ENCODE data around the gene SCFD2. TPM values are rescaled to one million over a fixed set of nuclear protein-coding genes. Genes with fewer than 3 reads are reported as not detected.

SCFD2 gene
- polyA plus RNA-seq, 3 donors, result 5.4 to 9.4 (median 6.7) TPM

GRCh38 chr4:53354012-53354722 lies 11.7 kb downstream of the SCFD2 start:
- Histone ChIP-seq H3K9me3 (replicated peaks in 1 of 2; ENCODE audit: control insufficient read depth in 1 of 2, insufficient read depth in 1 of 2, low read length in 2 of 2) (peaks cover 0 to 7% of the 10 kb centered on the region in 2 donors), H3K4me3 (replicated peaks in 1 of 3; ENCODE audit: low read depth in 2 of 3, low read length in 3 of 3) (no peak overlapping the region), H3K36me3 (replicated peaks in 1 of 2; ENCODE audit: control insufficient read depth in 1 of 2, insufficient read depth in 2 of 2, low read length in 2 of 2) (peaks cover 24 to 40% of the 10 kb centered on the region in 2 donors), H3K27me3 (ENCODE audit: control insufficient read depth in 2 of 2, insufficient read depth in 2 of 2, low read length in 2 of 2) (no peaks in the 10 kb centered on the region), H4K20me1 (ENCODE audit: insufficient read depth, low read length) (no peaks in the 10 kb centered on the region), H2AFZ (ENCODE audit: insufficient read depth, low read depth, low read length, poor library complexity, severe bottlenecking) (no peak overlapping the region), H3K27ac (ENCODE audit: low read depth in 1 of 2, low read length in 2 of 2) (no peak overlapping the region), H3K79me2 (ENCODE audit: insufficient read depth, low read length) (peaks cover 3% of the 10 kb centered on the region), H3K4me2 (replicated peaks; ENCODE audit: extremely low read depth, low read length, poor library complexity, severe bottlenecking) (no peak overlapping the region), H3K9ac (ENCODE audit: insufficient read depth, low read length, poor library complexity, severe bottlenecking) (no peak overlapping the region), H3K4me1 (ENCODE audit: control insufficient read depth in 1 of 2, insufficient read depth in 2 of 2, low read length in 2 of 2) (peaks cover 0 to 3% of the 10 kb centered on the region in 2 donors)
- no peak for DNase-seq
- no peak overlapping the region for H3K27ac Mint-ChIP-seq
- TF ChIP-seq CTCF (IDR thresholded peaks at IDR 0.05), result no peak
- no peak overlapping the region for H3K4me3 Mint-ChIP-seq
- H3K27me3 Mint-ChIP-seq (ENCODE audit: low read depth in 3 of 3), result peaks cover 0 to 3% (median 0%) of the 10 kb centered on the region in 3 donors
- H3K36me3 Mint-ChIP-seq, result peaks cover 41 to 46% of the 10 kb centered on the region in 2 donors
- H3K9me3 Mint-ChIP-seq, result peaks cover 0 to 6% (median 0%) of the 10 kb centered on the region in 7 donors
- H3K4me1 Mint-ChIP-seq, result peaks cover 8% of the 10 kb centered on the region
- WGBS (ENCODE audit: insufficient coverage), result 98% methylated on average over 23 of the region's 32 CpGs
- intact Hi-C loops (cut with micrococcal nuclease), result no loop called here

- Mint-ChIP-seq H3K4me1 (no peaks in the 10 kb centered on the region), H3K27me3 (ENCODE audit: low read depth in 3 of 3) (no peaks in the 10 kb centered on the region), H3K9me3 (peaks cover 0 to 12% (median 8%) of the 10 kb centered on the region in 7 donors), H3K27ac (no peak overlapping the region), H3K36me3 (peaks cover 58 to 61% of the 10 kb centered on the region in 2 donors), H3K4me3 (no peak overlapping the region)
- no peak overlapping the region for H3K4me2 ChIP-seq (replicated peaks; ENCODE audit: extremely low read depth, low read length, poor library complexity, severe bottlenecking)
- H2AFZ ChIP-seq (ENCODE audit: insufficient read depth, low read depth, low read length, poor library complexity, severe bottlenecking), result no peak overlapping the region
- no peak overlapping the region for H3K9ac ChIP-seq (ENCODE audit: insufficient read depth, low read length, poor library complexity, severe bottlenecking)
- H3K27ac ChIP-seq (ENCODE audit: low read depth in 1 of 2, low read length in 2 of 2), result no peak overlapping the region
- H3K79me2 ChIP-seq (ENCODE audit: insufficient read depth, low read length), result no peaks in the 10 kb centered on the region
- TF ChIP-seq CTCF (IDR thresholded peaks at IDR 0.05), result no peak
- H3K27me3 ChIP-seq (ENCODE audit: control insufficient read depth in 2 of 2, insufficient read depth in 2 of 2, low read length in 2 of 2), result no peaks in the 10 kb centered on the region
- H4K20me1 ChIP-seq (ENCODE audit: insufficient read depth, low read length), result no peaks in the 10 kb centered on the region
- H3K9me3 ChIP-seq (replicated peaks in 1 of 2; ENCODE audit: control insufficient read depth in 1 of 2, insufficient read depth in 1 of 2, low read length in 2 of 2), result peaks cover 0 to 3% of the 10 kb centered on the region in 2 donors
- no peak overlapping the region for H3K4me3 ChIP-seq (replicated peaks in 1 of 3; ENCODE audit: low read depth in 2 of 3, low read length in 3 of 3)
- no peaks in the 10 kb centered on the region for H3K4me1 ChIP-seq (ENCODE audit: control insufficient read depth in 1 of 2, insufficient read depth in 2 of 2, low read length in 2 of 2)
- intact Hi-C loops (cut with micrococcal nuclease), result no loop called here
- no peak for DNase-seq
- WGBS (ENCODE audit: insufficient coverage), result 95% methylated on average over 4 of the region's 4 CpGs
- H3K36me3 ChIP-seq (replicated peaks in 1 of 2; ENCODE audit: control insufficient read depth in 1 of 2, insufficient read depth in 2 of 2, low read length in 2 of 2), result peaks cover 33 to 66% of the 10 kb centered on the region in 2 donors
These were observed 16.8 kb downstream of the SCFD2 start for GRCh38 chr4:53349091-53349491.
